ENCODE results near the gene SETBP1.

The SETBP1 gene

GRCh38 chr18:44897816-44898215 lies 217.1 kb downstream of the SETBP1 start (continued):
- TF ChIP-seq ZNF350 (tag by site-specific recombination; IDR thresholded peaks at IDR 0.05) = no peak
- TF ChIP-seq ZNF175 (tag by site-specific recombination; IDR thresholded peaks at IDR 0.05) = no peak
- no peak for TF ChIP-seq ZSCAN4 (tag by site-specific recombination; IDR thresholded peaks at IDR 0.05)
- no peak for TF ChIP-seq ZEB2 (tag by site-specific recombination; IDR thresholded peaks at IDR 0.05)
- TF ChIP-seq ZNF768 (tag by site-specific recombination; IDR thresholded peaks at IDR 0.05) = no peak
- TF ChIP-seq ZFP69B (tag by site-specific recombination; IDR thresholded peaks at IDR 0.05) = no peak
- TF ChIP-seq ZNF169 (tag by site-specific recombination; IDR thresholded peaks at IDR 0.05) = no peak
- TF ChIP-seq TRIM28 (IDR thresholded peaks at IDR 0.05; ENCODE audit: borderline replicate concordance, low read length) = no peak

- H3K9me3 ChIP-seq (ENCODE audit: control insufficient read depth, insufficient read depth, low read depth, low read length) = no peaks in the 10 kb centered on the region
- CTCF ChIA-PET = interaction anchor here (0.6 to 4.1 kb wide), 4 partner anchors 315 to 1277 kb away, joined by 3 to 22 read pairs (median 4); no protein-coding TSS in a partner anchor
- H3K36me3 ChIP-seq (ENCODE audit: control insufficient read depth in 2 of 2, insufficient read depth in 1 of 2, low read length in 2 of 2) = no peaks in the 10 kb centered on the region
- H3K4me1 ChIP-seq (ENCODE audit: control insufficient read depth, insufficient read depth, low read length) = no peaks in the 10 kb centered on the region; the same call in 1 of the 2 replicates
- TF ChIP-seq ZNF571 (tag by site-specific recombination; IDR thresholded peaks at IDR 0.05) (no peak), ZNF670 (tag by site-specific recombination; IDR thresholded peaks at IDR 0.05; ENCODE audit: low read depth) (no peak), ZNF514 (tag by site-specific recombination; IDR thresholded peaks at IDR 0.05) (no peak)
- POLR2A ChIA-PET = no interaction called here
- H3K27ac ChIP-seq (ENCODE audit: extremely low read depth, low read depth, low read length) = no peak overlapping the region
- no peak overlapping the region for H3K4me3 ChIP-seq (ENCODE audit: low read depth, low read length)
Observed at GRCh38 chr18:44898498-44898897, 217.8 kb downstream of the SETBP1 start.

- Histone ChIP-seq H3K4me3 (ENCODE audit: low read depth, low read length) (no peak overlapping the region), H3K9me3 (ENCODE audit: control insufficient read depth, insufficient read depth, low read depth, low read length) (no peaks in the 10 kb centered on the region), H3K4me1 (ENCODE audit: control insufficient read depth, insufficient read depth, low read length) (no peaks in the 10 kb centered on the region; the same call in 1 of the 2 replicates), H3K27ac (ENCODE audit: extremely low read depth, low read depth, low read length) (no peak overlapping the region), H3K36me3 (ENCODE audit: control insufficient read depth in 2 of 2, insufficient read depth in 1 of 2, low read length in 2 of 2) (no peaks in the 10 kb centered on the region)
- ChIA-PET CTCF (interaction anchor here (0.6 to 4.1 kb wide), 9 partner anchors 58 to 770 kb away, joined by 3 to 22 read pairs (median 4); no protein-coding TSS in a partner anchor), POLR2A (no interaction called here)
- TF ChIP-seq ZNF302 (tag by site-specific recombination; IDR thresholded peaks at IDR 0.05; ENCODE audit: low read depth) = no peak
- TF ChIP-seq SCRT2 (tag by site-specific recombination; IDR thresholded peaks at IDR 0.05) = no peak
- no peak for TF ChIP-seq KLF16 (tag by site-specific recombination; IDR thresholded peaks at IDR 0.05)
- no peak for TF ChIP-seq ZNF175 (tag by site-specific recombination; IDR thresholded peaks at IDR 0.05)
- TF ChIP-seq ZNF2 (tag by site-specific recombination; IDR thresholded peaks at IDR 0.05) = no peak
- TF ChIP-seq BCL11B (tag by site-specific recombination; IDR thresholded peaks at IDR 0.05; ENCODE audit: low read depth) = no peak
- TF ChIP-seq ZNF37A (tag by site-specific recombination; IDR thresholded peaks at IDR 0.05) = no peak
- no peak for TF ChIP-seq ZNF518A (tag by site-specific recombination; conservative IDR thresholded peaks at IDR 0.05; ENCODE audit: low read depth)
- TF ChIP-seq ZNF280C (tag by site-specific recombination; IDR thresholded peaks at IDR 0.05) = no peak
- TF ChIP-seq ZNF585B (tag by site-specific recombination; IDR thresholded peaks at IDR 0.05) = no peak
Observed at GRCh38 chr18:44899832-44900231, 219.1 kb downstream of the SETBP1 start.
